CMK (cell line): ENCODE results near the gene HEATR5B.
"Not testable (repeated sequence)": the region's sequence is repeated elsewhere in the genome, so short reads cannot be mapped to it uniquely, and the experiment has no call there.

Experiments
- DNase-seq: peaks from one replicate; pipeline ENCODE4 v3.0.0-alpha.2; 2010; ENCODE audit warnings: low read depth

The HEATR5B gene

DNA sequence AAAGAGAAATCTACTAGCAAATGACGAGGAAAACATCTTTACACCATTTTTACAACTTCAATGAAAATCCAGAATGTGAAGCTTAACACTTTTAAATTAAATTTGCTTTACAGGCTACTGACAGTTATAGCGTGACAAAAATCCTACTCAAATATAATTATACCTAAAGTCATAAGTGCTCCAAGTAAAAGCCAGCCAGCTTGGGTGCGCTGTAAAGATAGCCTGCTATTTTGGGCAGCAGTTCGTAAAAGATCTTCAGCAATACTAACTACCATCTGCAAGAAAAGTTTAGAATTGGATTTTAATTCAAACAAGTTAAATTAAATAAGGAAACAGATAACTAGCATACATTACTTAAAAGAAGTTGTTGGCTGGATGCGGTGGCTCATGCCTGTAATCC, 22.4 kb downstream of the HEATR5B start:
- DNase-seq, result no peak

DNA sequence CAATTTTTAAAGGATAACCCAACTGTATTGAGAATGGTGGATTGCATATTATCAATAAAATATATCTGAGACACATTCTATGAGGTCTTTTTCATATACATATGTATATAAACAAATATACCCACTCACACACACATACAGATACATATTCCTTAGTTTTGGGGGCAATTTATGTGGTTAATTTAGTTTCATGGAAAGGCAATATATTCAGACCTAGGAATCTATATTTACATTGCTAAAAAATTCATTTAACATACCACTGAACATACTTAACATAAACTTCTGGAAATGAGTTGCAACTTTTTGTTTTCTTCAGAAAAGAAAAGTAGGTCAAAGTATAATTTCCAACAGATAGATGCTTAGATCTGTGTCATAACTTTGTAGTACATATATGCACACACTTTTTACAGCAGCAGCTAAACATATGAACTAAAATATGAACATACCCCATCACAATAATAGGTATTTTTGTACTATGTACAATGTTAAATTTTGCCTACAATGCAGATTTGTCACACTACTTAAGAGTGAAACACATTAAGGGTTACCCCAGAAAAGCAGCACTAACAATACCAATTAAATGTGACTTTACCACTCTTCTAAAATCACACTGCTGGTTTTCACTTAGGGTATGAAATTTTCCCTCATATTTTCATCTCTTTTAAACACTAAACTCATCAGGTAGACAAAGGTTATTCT, 23.0 kb downstream of the HEATR5B start:
- DNase-seq, result no peak

DNA sequence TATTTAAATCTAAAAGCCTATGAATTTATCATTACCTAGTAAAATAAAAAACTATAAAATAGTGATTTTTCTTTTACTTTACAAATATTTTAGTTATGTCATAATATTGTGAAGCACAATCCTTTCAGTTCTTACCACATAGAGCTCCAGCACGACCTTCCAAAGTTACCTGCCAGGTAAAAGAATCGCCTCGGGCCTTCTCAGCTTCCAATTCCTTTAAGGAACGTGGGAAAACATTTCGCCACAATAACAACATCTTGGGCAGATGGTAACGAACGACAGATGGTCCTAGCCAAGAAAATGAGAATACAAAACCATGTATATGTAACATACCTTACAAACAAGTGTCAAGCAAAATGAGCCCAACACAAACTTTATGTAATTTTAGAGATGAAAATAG, 23.7 kb downstream of the HEATR5B start:
- no peak for DNase-seq

DNA sequence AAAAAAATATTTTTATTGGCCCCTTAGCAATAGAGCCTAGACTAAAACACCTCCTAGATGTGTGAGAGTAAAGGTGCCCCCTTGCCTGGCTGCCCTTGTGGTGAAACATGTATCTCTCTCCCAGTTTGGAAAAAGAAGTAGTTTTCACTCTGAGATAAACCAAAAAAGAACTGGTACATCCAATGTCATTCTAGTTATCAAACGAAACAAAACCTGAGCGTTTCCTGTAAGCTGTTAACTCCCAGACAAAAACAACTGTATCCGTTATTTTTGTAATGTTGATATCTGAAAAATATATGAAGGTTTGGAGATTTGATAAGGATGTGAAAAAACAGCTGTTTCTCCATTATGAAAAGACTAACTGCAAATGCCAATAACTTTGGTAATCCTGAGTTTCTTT, 24.3 kb downstream of the HEATR5B start:
- DNase-seq, result no peak

DNA sequence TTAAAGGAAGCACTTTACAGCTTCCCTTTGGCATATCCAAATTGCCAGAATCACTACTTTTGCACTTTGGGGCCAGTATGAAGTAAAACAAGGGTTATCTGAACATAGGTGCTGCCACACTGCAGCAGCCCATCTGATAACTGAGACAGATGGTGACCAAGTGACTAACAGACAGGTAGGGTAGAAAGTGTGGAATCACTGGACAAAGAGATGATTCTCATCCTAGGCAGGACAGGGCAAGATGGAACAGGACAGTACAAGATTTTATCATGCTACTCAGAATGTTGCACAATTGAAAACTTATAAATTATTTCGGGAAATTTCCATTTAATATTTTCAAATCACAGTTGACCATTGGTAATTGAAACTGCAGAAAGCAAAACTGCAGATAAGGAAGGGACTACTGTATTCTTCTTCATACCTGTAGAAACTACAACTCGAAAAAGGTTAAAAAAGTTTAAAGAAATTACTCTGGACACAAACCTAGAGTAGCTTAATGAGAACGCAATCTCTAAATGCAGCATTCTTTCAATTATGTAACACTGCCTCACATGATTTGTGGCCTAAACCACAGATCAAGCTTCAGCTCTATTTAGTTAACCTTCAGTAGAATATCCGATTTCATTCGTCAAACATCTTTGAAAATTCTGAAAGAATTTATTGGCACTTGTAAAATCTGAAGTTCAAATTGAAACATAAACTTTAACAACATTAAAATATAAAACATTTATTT, 31.4 kb downstream of the HEATR5B start:
- no peak for DNase-seq

DNA sequence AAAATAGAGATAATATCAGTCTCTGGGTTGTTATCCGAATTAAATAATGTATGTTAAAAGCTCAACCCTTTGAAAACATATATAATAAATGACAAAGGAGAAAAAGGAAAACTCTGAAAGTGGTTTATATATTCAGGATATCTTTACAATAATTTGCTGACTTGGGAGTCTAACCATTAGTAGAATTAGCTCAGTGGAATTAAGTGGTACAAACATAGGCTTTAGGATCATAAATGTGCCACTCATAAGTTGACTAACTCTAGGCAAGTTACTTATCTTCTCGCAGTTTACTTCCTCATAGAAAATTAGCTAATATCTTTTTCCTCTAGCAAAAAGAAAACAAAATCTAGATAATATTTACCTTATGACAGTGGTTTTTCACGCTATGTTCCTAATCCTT, 44.6 kb downstream of the HEATR5B start:
- DNase-seq, result no peak

DNA sequence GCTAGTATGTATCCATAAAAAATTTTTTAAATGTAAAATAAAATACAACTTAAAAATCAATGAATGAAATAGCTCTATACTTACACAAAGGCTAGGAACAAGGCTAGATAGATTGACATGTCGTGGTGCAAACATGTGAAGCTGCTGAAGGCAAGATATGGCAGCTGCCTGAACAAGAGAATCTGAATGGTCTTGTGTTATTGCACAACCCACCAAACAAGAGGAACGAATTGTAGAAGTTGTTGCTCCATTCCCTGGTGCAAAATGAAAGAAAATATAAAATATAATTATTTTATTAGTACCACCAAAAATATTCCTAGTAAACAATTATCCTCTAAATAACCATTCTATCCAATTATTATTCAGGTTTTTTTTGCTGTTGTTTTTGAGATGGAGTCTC, 46.4 kb downstream of the HEATR5B start:
- DNase-seq, result no peak

DNA sequence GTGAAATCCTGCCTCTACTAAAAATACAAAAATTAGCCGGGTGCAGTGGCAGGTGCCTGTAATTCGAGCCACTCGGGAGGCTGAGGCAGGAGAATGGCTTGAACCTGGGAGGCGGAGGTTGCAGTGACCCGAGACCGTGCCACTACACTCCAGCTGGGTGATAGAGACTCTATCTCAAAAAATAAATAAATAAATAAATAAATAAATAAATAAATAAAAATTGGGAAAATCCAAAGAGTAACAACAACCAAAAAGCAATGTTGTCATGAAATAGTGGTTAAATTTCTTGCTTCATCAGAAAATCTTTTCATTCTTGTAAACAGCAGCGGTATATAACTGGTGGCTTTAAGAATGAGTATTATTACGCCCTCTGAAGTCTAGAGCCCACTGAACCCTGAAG, 54.4 kb downstream of the HEATR5B start:
- DNase-seq, result no peak

DNA sequence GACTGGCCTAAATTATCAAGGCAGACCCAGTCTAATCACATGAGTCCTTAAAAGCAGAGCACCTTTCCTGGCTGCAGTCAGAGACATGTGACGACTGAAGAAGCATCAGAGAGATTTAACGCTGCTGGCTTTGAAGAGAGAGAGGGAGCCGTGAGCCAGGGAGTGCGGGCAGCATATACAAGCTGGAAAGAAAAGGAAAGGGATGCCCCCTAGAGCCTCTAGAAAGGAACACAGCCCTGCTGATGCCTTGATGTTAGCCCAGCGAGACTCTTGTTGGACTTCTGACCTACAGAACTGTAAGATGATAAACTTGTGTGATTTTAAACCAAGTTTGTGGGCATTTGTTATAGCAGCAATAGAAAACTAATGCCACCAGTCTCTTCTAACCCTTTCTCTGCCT, 58.1 kb downstream of the HEATR5B start:
- DNase-seq, result no peak

DNA sequence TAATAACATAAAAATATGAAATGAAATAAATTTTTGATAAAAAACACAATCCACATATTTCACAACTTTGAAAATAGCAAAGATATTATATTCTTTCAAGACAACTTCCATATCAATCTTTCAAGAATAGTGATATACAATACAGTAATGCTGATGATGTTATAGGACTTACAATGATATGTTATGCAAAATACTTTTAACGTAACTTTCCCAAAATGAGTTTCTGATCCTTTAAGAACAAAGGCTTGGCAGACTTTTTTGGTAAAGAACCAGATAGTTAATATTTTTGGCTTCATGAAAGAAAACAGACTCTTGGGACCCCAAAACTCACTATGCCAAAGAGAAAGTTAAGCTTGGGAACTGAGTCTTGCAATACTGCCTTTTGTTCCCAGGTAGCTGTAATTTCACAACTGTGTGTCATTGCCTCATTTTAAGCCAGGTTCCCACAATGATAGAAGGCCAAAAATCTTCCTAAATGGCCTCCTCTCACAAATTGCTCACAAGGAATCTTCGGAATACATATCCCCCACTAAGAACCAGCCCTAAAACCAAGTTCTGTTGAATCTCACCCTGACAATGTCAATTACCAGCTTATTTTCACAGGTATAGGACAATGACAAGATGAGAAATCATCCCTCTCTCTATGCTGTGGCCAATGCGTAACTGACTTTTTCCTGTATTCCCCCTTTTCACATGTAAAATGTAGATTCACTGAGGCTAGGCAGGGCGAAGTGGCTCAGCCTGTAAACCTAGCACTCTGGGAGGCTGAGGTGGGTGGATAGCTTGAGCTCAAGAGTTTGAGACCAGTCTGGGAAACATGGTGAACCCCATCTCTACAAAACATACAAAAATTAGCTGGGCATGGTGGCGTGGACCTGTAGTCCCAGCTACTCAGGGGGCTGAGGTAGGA, 63.0 kb downstream of the HEATR5B start:
- DNase-seq, result no peak

DNA sequence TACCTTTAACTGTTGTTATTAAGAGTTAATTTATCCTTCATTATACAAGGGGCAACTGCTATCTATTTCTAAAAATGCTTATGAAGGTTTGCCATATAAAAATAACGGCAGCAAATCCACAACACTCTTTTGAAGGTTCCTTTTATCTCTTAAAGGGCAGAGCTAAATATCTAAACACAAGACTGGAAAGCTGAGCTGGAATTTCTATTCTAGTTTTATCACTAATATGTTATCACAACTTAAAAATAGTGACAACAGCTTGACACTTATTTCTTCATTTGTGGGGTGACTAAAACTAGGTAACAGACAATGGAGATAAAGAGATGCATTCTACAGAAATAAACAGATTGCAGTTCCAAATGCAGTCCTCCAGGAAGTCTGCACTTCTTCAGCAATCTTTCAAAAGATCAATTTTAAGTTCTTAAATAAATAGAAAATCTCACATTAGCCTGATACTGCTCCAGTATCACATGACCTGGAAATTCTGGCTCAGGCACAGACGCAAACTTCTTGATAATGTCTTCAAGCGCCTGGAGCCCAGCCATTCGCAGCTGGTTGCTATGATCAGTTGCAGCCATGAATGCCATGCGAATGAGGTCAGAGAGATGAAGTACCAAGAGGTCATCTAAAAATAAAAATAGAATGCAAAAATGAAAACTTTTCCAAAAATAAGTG, 63.8 kb downstream of the HEATR5B start:
- no peak for DNase-seq

DNA sequence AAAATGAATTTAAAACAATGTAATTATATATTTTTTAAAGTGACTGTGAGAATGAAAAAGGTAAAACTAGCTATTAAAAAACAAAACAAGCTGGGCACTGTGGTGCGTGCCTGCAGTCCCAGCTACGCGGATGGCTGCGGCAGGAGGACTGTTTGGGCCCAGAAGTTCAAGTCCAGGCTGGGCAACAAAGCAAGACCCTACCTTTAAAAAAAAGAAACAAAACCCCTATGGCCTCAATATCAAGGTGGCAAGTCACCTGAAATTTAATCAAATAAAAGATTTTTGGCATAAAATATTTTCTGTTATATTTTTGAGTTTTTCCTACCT, 70.9 kb downstream of the HEATR5B start:
- DNase-seq, result no peak

DNA sequence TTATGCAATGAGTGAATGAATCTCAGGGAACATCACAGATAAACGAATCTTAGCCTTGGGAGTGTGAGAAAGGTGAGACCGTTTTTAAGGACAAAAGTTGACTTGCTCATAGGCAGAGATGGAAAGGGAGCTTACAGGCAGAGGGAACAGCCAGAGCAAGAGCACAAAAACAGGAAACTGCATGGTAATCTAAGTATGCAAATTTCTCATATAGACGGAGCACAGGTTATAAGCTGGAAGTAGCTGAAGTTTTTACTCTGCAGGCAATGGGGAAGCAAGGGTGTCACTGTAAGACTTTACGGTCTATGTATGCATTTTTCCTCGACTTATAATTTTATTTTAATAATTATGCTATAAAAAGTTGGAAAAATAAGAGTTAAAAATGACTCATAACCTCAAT, 73.0 kb downstream of the HEATR5B start:
- DNase-seq, result no peak

DNA sequence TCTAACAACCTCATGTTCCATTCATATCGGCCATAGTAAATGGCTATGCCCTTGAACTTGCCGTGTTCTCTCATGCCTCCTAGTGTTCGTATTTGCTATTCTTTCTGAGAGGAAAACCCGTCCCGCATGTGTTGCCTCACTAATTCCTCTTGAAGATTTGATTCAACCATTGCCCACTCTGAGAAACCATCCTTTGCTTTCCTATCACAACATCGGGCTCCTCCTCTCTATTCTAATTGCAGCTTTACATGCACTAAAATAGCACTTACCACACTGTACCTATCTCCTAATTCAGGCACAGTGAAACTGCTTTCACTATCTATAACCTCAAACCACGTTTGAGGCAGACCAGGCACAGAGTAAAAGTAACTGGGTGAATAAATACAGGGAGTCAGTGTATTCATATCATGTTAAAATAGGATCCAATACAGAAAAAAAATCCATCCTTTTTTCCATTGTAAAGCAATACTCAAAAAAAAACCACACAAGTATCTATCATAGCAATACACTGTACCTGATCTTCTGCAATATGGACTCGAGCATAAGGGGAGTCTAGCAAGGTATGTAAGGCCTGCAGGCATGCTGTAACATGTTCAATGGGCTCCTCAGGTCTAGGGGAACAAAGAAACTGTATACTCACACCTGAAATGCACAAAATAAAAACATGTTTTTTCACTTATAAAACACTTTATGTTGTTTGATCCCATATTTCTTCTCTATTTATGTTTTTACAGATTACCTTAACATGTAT, 78.9 kb downstream of the HEATR5B start:
- peak; percentile 8 for DNase-seq

DNA sequence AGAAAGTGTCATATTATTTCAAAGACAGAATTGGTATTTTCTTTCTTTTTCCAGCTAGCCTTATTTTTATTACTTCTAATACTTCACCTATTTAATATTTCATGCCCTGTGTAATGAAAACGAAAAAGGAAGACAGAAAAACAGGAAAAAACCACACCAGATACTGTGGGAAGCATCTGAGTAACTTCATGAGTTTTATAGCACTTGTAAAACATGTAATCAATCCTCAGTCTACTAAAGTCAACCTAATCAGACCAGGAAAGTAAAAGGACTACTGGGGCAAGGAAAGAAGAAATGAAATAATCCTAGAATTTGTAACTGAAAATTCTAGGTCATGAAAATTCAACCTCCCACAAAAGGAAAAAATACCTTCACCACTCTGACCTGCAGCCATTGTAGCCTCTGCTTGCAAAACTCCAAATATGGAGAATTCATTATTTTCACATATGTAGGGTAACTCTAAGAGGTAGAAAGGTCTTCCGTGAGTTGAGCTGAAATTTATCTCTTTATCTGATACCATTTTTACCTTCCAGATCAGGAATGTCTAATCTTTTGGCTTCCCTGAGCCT, 83.1 kb downstream of the HEATR5B start:
- no peak for DNase-seq

DNA sequence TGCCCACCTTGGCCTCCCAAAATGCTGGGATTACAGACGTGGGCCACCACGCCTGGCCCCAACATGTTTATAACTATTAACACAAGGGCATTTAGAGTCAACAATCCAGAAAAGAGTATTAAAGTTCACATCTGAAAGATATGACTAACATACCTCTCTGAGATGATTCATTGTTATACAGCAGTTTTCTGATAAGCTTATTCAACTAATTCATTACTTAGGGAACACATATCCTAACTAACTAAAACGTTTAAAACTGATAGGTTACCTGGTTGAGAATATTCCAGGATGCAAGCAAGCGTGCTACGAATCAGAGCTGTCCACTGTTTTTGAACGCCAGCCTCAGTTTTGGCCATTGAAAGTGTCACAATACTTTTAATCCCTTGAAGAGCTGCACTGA, 83.9 kb downstream of the HEATR5B start:
- no peak for DNase-seq

DNA sequence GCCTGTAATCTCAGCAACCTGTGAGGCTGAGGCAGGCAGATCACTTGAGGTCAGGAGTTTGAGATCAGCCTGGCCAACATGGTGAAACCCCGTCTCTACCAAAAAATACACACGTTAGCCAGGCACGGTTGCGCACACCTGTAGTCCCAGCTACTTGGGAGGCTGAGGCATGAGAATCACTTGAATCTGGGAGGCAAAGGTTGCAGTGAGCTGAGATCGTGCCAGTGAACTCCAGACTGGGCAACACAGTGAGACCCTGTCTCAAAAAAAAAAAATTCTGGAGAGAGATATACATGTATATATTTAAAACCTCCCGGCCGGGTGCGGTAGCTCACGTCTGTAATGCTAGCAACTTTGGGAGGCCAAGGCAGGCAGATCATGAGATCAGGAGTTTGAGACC, 84.8 kb downstream of the HEATR5B start:
- not testable (repeated sequence) for DNase-seq

DNA sequence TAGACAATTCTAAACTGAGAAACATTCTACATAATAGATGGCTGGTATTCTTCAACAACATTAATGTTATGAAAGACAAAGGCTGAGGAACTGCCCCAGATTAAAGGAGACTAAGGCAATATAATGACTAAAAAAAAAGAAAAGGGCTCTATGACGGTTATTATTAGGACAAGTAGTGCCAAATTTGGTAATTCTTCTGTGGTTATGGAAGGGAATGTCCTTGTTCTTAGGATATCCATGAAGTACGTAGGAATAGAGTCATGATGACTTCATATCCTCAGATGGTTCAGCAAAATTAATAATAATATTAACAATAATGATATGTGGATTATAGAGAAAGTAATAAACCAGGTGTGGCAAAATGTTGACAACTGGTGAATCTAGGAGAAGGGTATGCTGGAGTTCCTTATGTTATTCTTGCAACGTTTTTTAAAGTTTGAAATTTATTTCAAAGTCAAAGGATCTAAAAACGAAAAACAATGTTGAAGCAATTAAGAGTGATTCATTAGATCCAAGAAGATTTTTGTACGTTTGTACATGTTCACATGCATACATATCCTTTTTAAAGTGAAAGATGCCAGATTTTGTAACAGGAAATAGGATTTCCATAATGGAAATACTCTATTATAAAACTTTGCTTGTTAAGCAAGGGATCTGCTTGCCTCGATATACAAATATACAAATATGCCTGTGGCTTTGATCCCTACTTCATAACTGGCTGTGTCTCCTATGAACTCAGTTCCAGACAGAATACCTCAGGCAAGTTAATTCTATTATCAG, 90.1 kb downstream of the HEATR5B start:
- DNase-seq, result no peak

DNA sequence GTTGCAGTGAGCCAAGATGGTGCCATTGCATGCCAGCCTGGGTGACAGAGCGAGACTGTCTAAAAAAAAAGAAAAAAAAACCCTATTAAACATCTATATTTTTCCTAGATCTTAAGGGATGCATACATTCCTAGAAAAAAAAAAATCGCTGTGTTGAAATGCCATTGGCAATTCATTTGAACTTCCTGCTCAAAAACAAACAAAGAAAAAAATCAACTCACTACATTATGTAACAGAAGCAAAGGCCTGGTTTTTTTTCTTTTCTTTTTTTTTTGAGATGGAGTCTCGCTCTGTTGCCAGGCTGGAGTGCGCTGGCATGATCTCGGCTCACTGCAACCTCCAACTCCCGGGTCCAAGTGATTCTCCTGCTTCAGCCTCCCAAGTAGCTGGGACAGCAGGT, 96.2 kb downstream of the HEATR5B start:
- DNase-seq, result no peak

DNA sequence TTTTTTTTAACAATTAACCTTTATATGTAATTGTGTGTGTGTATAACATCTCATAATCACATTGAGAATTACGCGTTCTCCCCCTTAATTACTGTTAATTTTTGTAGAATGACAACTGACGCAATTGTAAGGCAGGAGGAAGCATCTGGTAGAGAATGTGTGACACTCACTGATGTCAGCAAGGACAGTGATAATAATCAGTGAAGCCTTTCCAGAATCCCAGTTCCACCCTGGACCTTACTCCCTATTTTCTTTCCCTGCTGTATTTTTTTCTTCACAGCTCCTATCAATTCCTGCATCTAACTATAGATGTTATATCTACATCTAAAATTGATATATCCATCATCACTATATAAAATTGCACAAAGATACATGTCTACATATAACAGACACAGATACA, 101.7 kb downstream of the HEATR5B start:
- DNase-seq, result no peak

DNA sequence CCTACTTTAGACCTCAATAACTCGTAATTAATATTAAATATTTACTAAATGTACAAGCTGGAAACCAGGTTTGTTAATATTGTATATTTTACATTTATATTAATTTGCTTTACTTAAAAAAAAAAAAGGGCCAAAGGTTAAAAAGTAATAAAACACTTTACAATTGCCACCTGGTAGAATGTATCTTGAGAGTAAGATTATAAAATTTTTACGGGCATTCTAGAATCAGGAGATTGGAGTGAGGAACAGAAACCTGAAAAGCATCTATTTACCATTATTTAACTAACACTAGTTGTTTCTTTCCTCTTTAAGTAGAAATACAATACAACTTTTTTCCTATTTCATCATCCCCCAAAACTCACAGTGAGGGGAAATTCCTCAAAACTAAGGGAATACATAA, 102.3 kb downstream of the HEATR5B start:
- DNase-seq, result no peak
